Activated T-helper 2 cell treated with anti-CD3 and anti-CD28 coated beads, Interferon-gamma antibody, Interleukin-2, Interleukin-4, amounts not matched to agents 10 μg/mL and 5 μg/mL and 100 μg/mL, durations not matched to agents 14 hours and 24 hours and 36 hours (primary cell): ENCODE data around the gene THRB. TPM values are rescaled to one million over a fixed set of nuclear protein-coding genes. Genes with fewer than 3 reads are reported as not detected.
"Not testable (repeated sequence)": the region's sequence is repeated elsewhere in the genome, so short reads cannot be mapped to it uniquely, and the experiment has no call there.

Experiments
- DNase-seq: peaks from one replicate; pipeline ENCODE4 v3.0.0; 2021; ENCODE audit warnings: low spot score
- H3K27ac Mint-ChIP-seq: one replicate; pipeline ENCODE4 v1.8.0; 2021; ENCODE audit warnings: mixed read lengths
- H3K27me3 Mint-ChIP-seq: one replicate; pipeline ENCODE4 v1.8.0; 2021; ENCODE audit warnings: low read depth, mixed read lengths
- H3K36me3 Mint-ChIP-seq: one replicate; pipeline ENCODE4 v1.8.0; 2021; ENCODE audit warnings: low read depth, mixed read lengths
- H3K4me1 Mint-ChIP-seq: one replicate; pipeline ENCODE4 v1.8.0; 2021; ENCODE audit warnings: low read depth, mixed read lengths
- H3K4me3 Mint-ChIP-seq: one replicate; pipeline ENCODE4 v1.8.0; 2021; ENCODE audit warnings: low read depth, mild to moderate bottlenecking, moderate library complexity, mixed read lengths
- H3K9me3 Mint-ChIP-seq: one replicate; pipeline ENCODE4 v1.8.0; 2021; ENCODE audit warnings: mixed read lengths
- intact Hi-C: fragments of 100-400 bp; cut with micrococcal nuclease; formaldehyde crosslinking; loops from one replicate; pipeline ENCODE4 v1.15.1; 2023
- total RNA-seq: library from RNA; stranded (reverse); gene quantifications from 2 replicates; pipeline ENCODE4 v1.2.3, GENCODE V29; 2022

THRB gene
- total RNA-seq, 1 donor from 2014 or later = not detected

- no peak for DNase-seq
- intact Hi-C loops = no loop called here
- Mint-ChIP-seq H3K36me3 (no peaks in the 10 kb centered on the region), H3K27ac (no peak overlapping the region), H3K27me3 (no peaks in the 10 kb centered on the region), H3K9me3 (no peaks in the 10 kb centered on the region), H3K4me1 (no peaks in the 10 kb centered on the region), H3K4me3 (no peak overlapping the region)
Measured at GRCh38 chr3:24400450-24400849, 94.2 kb downstream of the THRB start.

- no peaks in the 10 kb centered on the region for H3K36me3 Mint-ChIP-seq
- H3K4me1 Mint-ChIP-seq = no peaks in the 10 kb centered on the region
- no peak overlapping the region for H3K4me3 Mint-ChIP-seq
- no peak for DNase-seq
- intact Hi-C loops = no loop called here
- no peaks in the 10 kb centered on the region for H3K9me3 Mint-ChIP-seq
- H3K27ac Mint-ChIP-seq = no peak overlapping the region
- no peaks in the 10 kb centered on the region for H3K27me3 Mint-ChIP-seq
Measured at GRCh38 chr3:24400015-24400414, 94.6 kb downstream of the THRB start.

GRCh38 chr3:24399614-24400013 is 95.0 kb downstream of the THRB start:
- intact Hi-C loops = no loop called here

GRCh38 chr3:24398712-24399111 is 95.9 kb downstream of the THRB start:
- H3K9me3 Mint-ChIP-seq, H3K4me3 Mint-ChIP-seq, H3K27me3 Mint-ChIP-seq, intact Hi-C loops, H3K4me1 Mint-ChIP-seq, H3K27ac Mint-ChIP-seq, DNase-seq, H3K36me3 Mint-ChIP-seq: not testable (repeated sequence)

More at GRCh38 chr3:24399614-24400013, 95.0 kb downstream of the THRB start:
- Mint-ChIP-seq H3K4me1 (no peaks in the 10 kb centered on the region), H3K27me3 (no peaks in the 10 kb centered on the region), H3K4me3 (no peak overlapping the region), H3K9me3 (no peaks in the 10 kb centered on the region), H3K27ac (no peak overlapping the region), H3K36me3 (no peaks in the 10 kb centered on the region)
- no peak for DNase-seq

GRCh38 chr3:24396338-24396737 is 98.3 kb downstream of the THRB start:
- intact Hi-C loops = no loop called here
- no peak overlapping the region for H3K27ac Mint-ChIP-seq
- DNase-seq = no peak
- H3K4me3 Mint-ChIP-seq = no peak overlapping the region
- H3K9me3 Mint-ChIP-seq = no peaks in the 10 kb centered on the region
- no peaks in the 10 kb centered on the region for H3K27me3 Mint-ChIP-seq
- no peaks in the 10 kb centered on the region for H3K36me3 Mint-ChIP-seq
- H3K4me1 Mint-ChIP-seq = no peaks in the 10 kb centered on the region

- no peak for DNase-seq
- Mint-ChIP-seq H3K9me3 (no peaks in the 10 kb centered on the region), H3K27me3 (no peaks in the 10 kb centered on the region), H3K4me1 (no peaks in the 10 kb centered on the region), H3K4me3 (no peak overlapping the region), H3K36me3 (no peaks in the 10 kb centered on the region), H3K27ac (no peak overlapping the region)
- intact Hi-C loops = no loop called here
Measured at GRCh38 chr3:24394754-24395153, 99.9 kb downstream of the THRB start.

GRCh38 chr3:24393316-24393715 is 101.3 kb downstream of the THRB start:
- H3K9me3 Mint-ChIP-seq = no peaks in the 10 kb centered on the region
- H3K4me1 Mint-ChIP-seq = no peaks in the 10 kb centered on the region
- DNase-seq = no peak
- no peak overlapping the region for H3K4me3 Mint-ChIP-seq
- no peak overlapping the region for H3K27ac Mint-ChIP-seq
- intact Hi-C loops = no loop called here
- H3K36me3 Mint-ChIP-seq = no peaks in the 10 kb centered on the region
- H3K27me3 Mint-ChIP-seq = no peaks in the 10 kb centered on the region

- DNase-seq = no peak
- Mint-ChIP-seq H3K27me3 (no peaks in the 10 kb centered on the region), H3K4me3 (no peak overlapping the region), H3K4me1 (no peaks in the 10 kb centered on the region), H3K36me3 (no peaks in the 10 kb centered on the region), H3K27ac (no peak overlapping the region), H3K9me3 (no peaks in the 10 kb centered on the region)
- intact Hi-C loops = no loop called here
Measured at GRCh38 chr3:24390169-24391130, 104.2 kb downstream of the THRB start.

- H3K4me1 Mint-ChIP-seq = no peaks in the 10 kb centered on the region
- H3K9me3 Mint-ChIP-seq = no peaks in the 10 kb centered on the region
- H3K4me3 Mint-ChIP-seq = no peak overlapping the region
- intact Hi-C loops = no loop called here
- H3K27ac Mint-ChIP-seq = no peak overlapping the region
- no peak for DNase-seq
- H3K36me3 Mint-ChIP-seq = no peaks in the 10 kb centered on the region
- no peaks in the 10 kb centered on the region for H3K27me3 Mint-ChIP-seq
Measured at GRCh38 chr3:24389108-24390090, 105.3 kb downstream of the THRB start.

GRCh38 chr3:24388611-24389010 is 106.0 kb downstream of the THRB start:
- H3K27me3 Mint-ChIP-seq = no peaks in the 10 kb centered on the region
- H3K4me3 Mint-ChIP-seq = no peak overlapping the region
- no peak overlapping the region for H3K27ac Mint-ChIP-seq
- DNase-seq = no peak
- H3K36me3 Mint-ChIP-seq = no peaks in the 10 kb centered on the region
- no peaks in the 10 kb centered on the region for H3K9me3 Mint-ChIP-seq
- intact Hi-C loops = no loop called here
- no peaks in the 10 kb centered on the region for H3K4me1 Mint-ChIP-seq

- Mint-ChIP-seq H3K9me3 (no peaks in the 10 kb centered on the region), H3K4me1 (no peaks in the 10 kb centered on the region), H3K4me3 (no peak overlapping the region), H3K27me3 (no peaks in the 10 kb centered on the region), H3K36me3 (no peaks in the 10 kb centered on the region), H3K27ac (no peak overlapping the region)
- intact Hi-C loops = no loop called here
- DNase-seq = no peak
Measured at GRCh38 chr3:24388159-24388558, 106.5 kb downstream of the THRB start.

- Mint-ChIP-seq H3K4me3 (no peak overlapping the region), H3K36me3 (no peaks in the 10 kb centered on the region), H3K27ac (no peak overlapping the region), H3K27me3 (no peaks in the 10 kb centered on the region), H3K9me3 (no peaks in the 10 kb centered on the region), H3K4me1 (no peaks in the 10 kb centered on the region)
- intact Hi-C loops = no loop called here
- no peak for DNase-seq
Measured at GRCh38 chr3:24387493-24387892, 107.2 kb downstream of the THRB start.

- Mint-ChIP-seq H3K36me3 (no peaks in the 10 kb centered on the region), H3K27me3 (no peaks in the 10 kb centered on the region), H3K4me3 (no peak overlapping the region), H3K4me1 (no peaks in the 10 kb centered on the region), H3K27ac (no peak overlapping the region), H3K9me3 (no peaks in the 10 kb centered on the region)
- intact Hi-C loops = no loop called here
- DNase-seq = no peak
Measured at GRCh38 chr3:24387000-24387399, 107.7 kb downstream of the THRB start.
